A673 (cell line): ENCODE measurements around the gene DNAH1. TPM values are rescaled to one million over a fixed set of nuclear protein-coding genes. Genes with fewer than 3 reads are reported as not detected.
A peak's percentile ranks its signal among the peaks of the same experiment; 100 is the strongest.

Source experiments
- BruUV-seq: library from RNA; stranded (reverse); fragments of 400-500 nt; replicated peaks from 2 replicates; lab custom pipeline; 2021; lab: Mats Ljungman, UMichigan
- CTCF ChIA-PET: fragments of 300-600 bp; sonication (Branson Sonifier 250); formaldehyde crosslinking; loops from one replicate; lab custom pipeline; 2022; ENCODE audit warnings: antibody characterized with exemption; lab: Charles Lee
- POLR2A ChIA-PET: fragments of 300-600 bp; sonication (Branson Sonifier 250); formaldehyde crosslinking; loops from one replicate; lab custom pipeline; 2022; ENCODE audit warnings: antibody characterized with exemption; ENCODE audit not compliant: low non-redundant PET; lab: Charles Lee
- DNase-seq: peaks from one replicate; pipeline ENCODE4 v3.0.0-alpha.2; 2015; ENCODE audit warnings: low spot score
- H3K27ac ChIP-seq: fragments of 200-600 bp; sonication (generic); 2 replicates; pipeline ENCODE4 v1.5.1; 2016; ENCODE audit warnings: mixed run types, low read depth, mild to moderate bottlenecking, mixed read lengths, antibody characterized with exemption, low read length; ENCODE audit not compliant: poor library complexity, severe bottlenecking
- H3K27me3 ChIP-seq: fragments of 200-600 bp; sonication (generic); replicated peaks from 2 replicates; pipeline ENCODE4 v1.6.1; 2017; ENCODE audit warnings: mixed run types, low read depth, mild to moderate bottlenecking, mixed read lengths, antibody characterized with exemption, low read length; ENCODE audit not compliant: insufficient read depth, poor library complexity
- H3K36me3 ChIP-seq: fragments of 200-600 bp; sonication (generic); 2 replicates; pipeline ENCODE4 v1.6.1; 2016; ENCODE audit warnings: mixed run types, mild to moderate bottlenecking, mixed read lengths, antibody characterized with exemption, low read length; ENCODE audit not compliant: insufficient read depth, poor library complexity, severe bottlenecking
- H3K4me1 ChIP-seq: fragments of 200-600 bp; sonication (generic); 2 replicates; pipeline ENCODE4 v1.6.1; 2017; ENCODE audit warnings: mixed run types, mild to moderate bottlenecking, mixed read lengths, antibody characterized with exemption, low read length; ENCODE audit not compliant: insufficient read depth, poor library complexity, severe bottlenecking
- H3K4me3 ChIP-seq: fragments of 200-600 bp; sonication (generic); 2 replicates; pipeline ENCODE4 v1.5.1; 2016; ENCODE audit warnings: low read depth, mixed run types, mild to moderate bottlenecking, mixed read lengths, low read length; ENCODE audit not compliant: poor library complexity, severe bottlenecking
- H3K9me3 ChIP-seq: fragments of 200-600 bp; sonication (generic); 2 replicates; pipeline ENCODE4 v1.6.1; 2016; ENCODE audit warnings: mixed run types, low read depth, mild to moderate bottlenecking, mixed read lengths, antibody characterized with exemption, low read length; ENCODE audit not compliant: poor library complexity, severe bottlenecking
- CTCF ChIP-seq: fragments of 300-800, 200-600 bp; sonication (generic); conservative IDR thresholded peaks from 2 replicates; pipeline ENCODE4 v1.5.1; 2017; ENCODE audit warnings: low read depth, mild to moderate bottlenecking, antibody characterized with exemption, low read length, moderate library complexity, mixed read lengths
- EZH2 ChIP-seq: fragments of 200-600 bp; sonication (generic); IDR thresholded peaks from 2 replicates; pipeline ENCODE4 v1.6.1; 2017; ENCODE audit warnings: borderline replicate concordance, low read depth, mild to moderate bottlenecking, mixed read lengths, antibody characterized with exemption, low read length; ENCODE audit not compliant: poor library complexity, severe bottlenecking
- intact Hi-C: fragments of 100-400 bp; cut with micrococcal nuclease; formaldehyde crosslinking; loops from one replicate; pipeline ENCODE4 v1.10.0; 2022; ENCODE audit not compliant: unreplicated experiment
- total RNA-seq: library from RNA; stranded (reverse); gene quantifications from 2 replicates; pipeline ENCODE4 v1.2.3, GENCODE V29; 2021

Gene DNAH1
- total RNA-seq, 1 experiment from 2014 or later = 1.3 TPM

DNA sequence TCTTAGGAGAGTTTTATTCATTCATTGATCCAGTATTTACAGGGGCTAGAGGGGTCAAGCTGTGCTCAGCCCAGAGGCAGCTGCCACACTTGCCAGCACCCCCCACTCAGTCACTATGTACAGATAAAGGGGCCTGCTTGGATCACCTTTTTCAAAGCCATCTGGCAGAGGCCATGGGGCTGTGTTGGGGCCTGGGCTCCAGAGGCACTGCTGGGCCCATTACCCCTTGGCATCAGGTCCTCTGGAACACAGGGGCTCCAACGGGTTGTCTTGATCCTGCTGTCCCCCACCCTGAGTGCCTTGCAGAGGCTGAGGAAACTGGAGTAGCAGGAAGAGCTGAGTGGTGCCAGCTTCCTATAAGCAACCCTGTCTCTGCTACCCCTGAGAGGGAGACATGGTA lies 84.9 kb downstream of the DNAH1 start:
- no peaks in the 10 kb centered on the region for H3K9me3 ChIP-seq
- no peak overlapping the region for H3K4me3 ChIP-seq
- no peaks in the 10 kb centered on the region for H3K27me3 ChIP-seq
- DNase-seq = no peak
- intact Hi-C loops = no loop called here
- H3K27ac ChIP-seq = no peak overlapping the region
- no TSS peak for BruUV-seq
- peaks cover 6% of the 10 kb centered on the region for H3K36me3 ChIP-seq
- ChIA-PET CTCF (no interaction called here), POLR2A (no interaction called here)
- TF ChIP-seq CTCF (no peak), EZH2 (no peak)
- H3K4me1 ChIP-seq = no peaks in the 10 kb centered on the region

DNA sequence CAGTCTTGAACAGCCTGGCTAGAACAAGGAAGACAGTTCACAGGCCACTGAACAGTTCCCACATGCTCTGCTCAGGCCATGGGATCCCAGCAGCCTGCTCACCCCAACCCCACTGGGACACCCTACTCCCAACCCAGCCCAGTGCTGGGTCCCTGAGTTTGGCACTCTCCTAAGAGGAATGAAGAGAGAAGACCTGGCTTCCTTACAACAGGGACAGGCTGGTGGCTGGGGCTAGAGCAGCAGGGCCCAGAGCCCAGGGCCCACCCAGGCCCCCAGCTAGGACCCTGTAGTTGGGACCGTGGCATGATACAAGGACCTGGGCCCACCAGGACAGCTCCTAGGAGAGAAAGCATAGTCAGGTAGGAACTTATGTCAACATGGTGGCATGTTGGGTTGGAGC lies 85.4 kb downstream of the DNAH1 start:
- Histone ChIP-seq H3K4me1 (no peaks in the 10 kb centered on the region), H3K36me3 (peaks cover 6% of the 10 kb centered on the region), H3K9me3 (no peaks in the 10 kb centered on the region), H3K4me3 (no peak overlapping the region), H3K27me3 (no peaks in the 10 kb centered on the region), H3K27ac (no peak overlapping the region)
- no peak for DNase-seq
- TF ChIP-seq EZH2 (no peak), CTCF (no peak)
- intact Hi-C loops = no loop called here
- no TSS peak for BruUV-seq
- CTCF ChIA-PET = no interaction called here
- POLR2A ChIA-PET = no interaction called here

DNA sequence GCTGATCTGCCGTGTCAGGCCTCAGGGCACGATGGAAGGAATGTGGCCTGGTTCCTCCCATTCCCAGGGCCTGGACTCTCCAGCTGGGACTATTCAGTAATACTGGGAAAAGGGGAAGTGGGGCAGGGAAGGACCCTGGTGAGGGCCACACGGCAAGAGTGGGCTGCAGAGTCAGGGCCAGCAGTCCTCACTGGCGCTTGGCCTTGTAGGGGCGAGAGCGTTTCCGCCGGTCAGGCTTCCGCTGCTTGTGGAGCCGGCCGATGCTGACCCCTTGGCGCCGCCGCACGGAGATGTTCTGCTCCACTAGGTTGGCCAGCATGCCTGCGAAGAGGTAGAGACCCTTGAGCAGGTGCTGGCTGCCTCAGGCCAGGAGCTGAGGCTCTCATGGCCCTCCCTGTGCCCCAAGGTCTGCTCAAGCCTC lies 86.0 kb downstream of the DNAH1 start:
- no peak overlapping the region for H3K27ac ChIP-seq
- peaks cover 6% of the 10 kb centered on the region for H3K36me3 ChIP-seq
- H3K4me3 ChIP-seq = no peak overlapping the region
- no peak for DNase-seq
- no peaks in the 10 kb centered on the region for H3K9me3 ChIP-seq
- intact Hi-C loops = no loop called here
- no peak for TF ChIP-seq EZH2
- no peak for TF ChIP-seq CTCF
- no peaks in the 10 kb centered on the region for H3K4me1 ChIP-seq
- no peaks in the 10 kb centered on the region for H3K27me3 ChIP-seq
- ChIA-PET POLR2A (no interaction called here), CTCF (no interaction called here)
- TSS peak; percentile 27 for BruUV-seq
